SU-DHL-6 (cell line): ENCODE measurements around the gene DDX54.

ENCODE experiments used
- H2AFZ ChIP-seq: fragments of 200-600 bp; sonication (generic); 2 replicates; pipeline ENCODE4 v1.6.1; 2014; ENCODE audit warnings: low read depth, mild to moderate bottlenecking, moderate library complexity, mixed read lengths, antibody characterized with exemption, low read length; ENCODE audit not compliant: severe bottlenecking
- H3F3A ChIP-seq: fragments of 200-600 bp; shearing (Covaris generic); 2 replicates; pipeline ENCODE4 v1.6.0; 2016; ENCODE audit warnings: antibody characterized with exemption, mild to moderate bottlenecking; ENCODE audit not compliant: insufficient read depth
- H3K27ac ChIP-seq: fragments of 200-600 bp; sonication (generic); 2 replicates; pipeline ENCODE4 v1.5.1; 2016; ENCODE audit warnings: low read depth, mild to moderate bottlenecking, low read length, moderate library complexity, mixed read lengths
- H3K27me3 ChIP-seq: fragments of 200-600 bp; sonication (generic), shearing (Covaris generic); 2 replicates; pipeline ENCODE4 v1.6.0; 2014; ENCODE audit warnings: mild to moderate bottlenecking, low read length
- H3K36me3 ChIP-seq: fragments of 200-600 bp; sonication (generic); 2 replicates; pipeline ENCODE4 v1.6.1; 2014; ENCODE audit warnings: mild to moderate bottlenecking, low read length, mixed read lengths
- H3K4me2 ChIP-seq: fragments of 300-600, 200-600 bp; shearing (Covaris generic), sonication (generic); 2 replicates; pipeline ENCODE4 v1.6.0; 2014; ENCODE audit warnings: low read length, low read depth, mild to moderate bottlenecking; ENCODE audit not compliant: poor library complexity, severe bottlenecking
- H3K4me3 ChIP-seq: fragments of 200-600 bp; sonication (generic); 2 replicates; pipeline ENCODE4 v1.5.1; 2014; ENCODE audit warnings: antibody characterized with exemption, low read length, mild to moderate bottlenecking, mixed read lengths; ENCODE audit not compliant: insufficient read depth, poor library complexity, severe bottlenecking
- H3K79me2 ChIP-seq: fragments of 200-600 bp; sonication (generic); 2 replicates; pipeline ENCODE4 v1.6.1; 2014; ENCODE audit warnings: mild to moderate bottlenecking, low read length, moderate library complexity; ENCODE audit not compliant: insufficient read depth
- H3K9ac ChIP-seq: fragments of 200-600 bp; sonication (generic); 2 replicates; pipeline ENCODE4 v1.7.0; 2014; ENCODE audit warnings: mild to moderate bottlenecking, low read length
- H3K9me2 ChIP-seq: fragments of 200-600 bp; sonication (generic); replicated peaks from 2 replicates; pipeline ENCODE4 v1.6.1; 2014; ENCODE audit warnings: low read length; ENCODE audit not compliant: insufficient read depth
- H3K9me3 ChIP-seq: fragments of 200-600 bp; sonication (generic); 2 replicates; pipeline ENCODE4 v1.6.1; 2014; ENCODE audit warnings: low read length, mixed read lengths; ENCODE audit not compliant: insufficient read depth
- H4K20me1 ChIP-seq: fragments of 200-600 bp; sonication (generic); 2 replicates; pipeline ENCODE4 v1.6.1; 2014; ENCODE audit warnings: low read depth, mild to moderate bottlenecking, antibody characterized with exemption, low read length, moderate library complexity, mixed read lengths
- EZH2phosphoT487 ChIP-seq: fragments of 200-600 bp; sonication (generic), shearing (Covaris generic); conservative IDR thresholded peaks from 2 replicates; pipeline ENCODE4 v1.6.1; 2018; ENCODE audit warnings: mild to moderate bottlenecking, antibody characterized with exemption, low read length, moderate library complexity, mixed read lengths
- TF ChIP-seq, protein P1 (sequence below): fragments of 200-600 bp; sonication (generic); IDR thresholded peaks from one replicate; pipeline ENCODE4 v1.5.1; 2017; ENCODE audit warnings: antibody characterized with exemption, mild to moderate bottlenecking, low read length, moderate library complexity; ENCODE audit not compliant: insufficient read depth, poor library complexity, severe bottlenecking

The DDX54 gene

DNA sequence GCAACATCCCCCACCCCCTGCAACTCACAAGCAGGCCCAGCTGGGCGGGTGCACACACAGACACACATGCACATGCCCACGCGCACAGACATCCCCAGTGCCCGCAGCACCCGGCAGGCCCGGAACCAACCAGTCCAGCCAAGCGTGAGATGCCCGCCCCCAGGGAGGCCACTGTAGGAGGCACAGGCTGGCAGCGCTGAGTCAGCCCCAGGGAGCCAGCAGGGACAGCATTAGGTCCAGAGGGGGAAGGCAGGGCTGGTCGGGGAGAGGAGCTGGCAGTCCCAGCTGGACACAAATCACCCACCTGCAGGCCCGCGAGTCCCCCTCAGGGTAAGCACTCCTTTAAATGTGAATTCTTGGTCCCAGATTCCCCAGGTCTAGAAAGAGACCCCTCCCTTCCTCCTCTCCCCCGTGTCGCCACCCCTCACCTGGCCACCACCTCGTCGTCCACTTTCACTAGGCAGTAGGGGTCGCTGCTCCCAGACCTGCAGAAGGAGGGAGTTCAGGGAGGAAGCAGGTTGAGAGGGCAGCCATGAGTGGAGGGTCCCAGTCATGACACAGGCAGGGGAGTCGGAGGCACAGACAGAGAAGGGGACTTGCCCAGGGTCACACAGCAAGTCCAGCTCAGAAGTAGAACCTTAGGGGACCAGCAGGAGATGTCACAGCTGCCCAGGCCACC lies 54.7 kb downstream of the DDX54 start:
- Histone ChIP-seq H3K9me3 (no peaks in the 10 kb centered on the region), H4K20me1 (peaks cover 4% of the 10 kb centered on the region; the same call in 1 of the 2 replicates), H3F3A (peaks cover 28% of the 10 kb centered on the region), H3K4me2 (peak overlapping the region; percentile 66), H3K9ac (peak overlapping the region; percentile 60), H3K27ac (peak overlapping the region; percentile 87), H3K79me2 (peaks cover 54% of the 10 kb centered on the region), H3K36me3 (peaks cover 6% of the 10 kb centered on the region), H2AFZ (no peak overlapping the region), H3K4me3 (peak overlapping the region; percentile 40), H3K9me2 (no peaks in the 10 kb centered on the region), H3K27me3 (no peaks in the 10 kb centered on the region)
- TF ChIP-seq, protein P1, sequence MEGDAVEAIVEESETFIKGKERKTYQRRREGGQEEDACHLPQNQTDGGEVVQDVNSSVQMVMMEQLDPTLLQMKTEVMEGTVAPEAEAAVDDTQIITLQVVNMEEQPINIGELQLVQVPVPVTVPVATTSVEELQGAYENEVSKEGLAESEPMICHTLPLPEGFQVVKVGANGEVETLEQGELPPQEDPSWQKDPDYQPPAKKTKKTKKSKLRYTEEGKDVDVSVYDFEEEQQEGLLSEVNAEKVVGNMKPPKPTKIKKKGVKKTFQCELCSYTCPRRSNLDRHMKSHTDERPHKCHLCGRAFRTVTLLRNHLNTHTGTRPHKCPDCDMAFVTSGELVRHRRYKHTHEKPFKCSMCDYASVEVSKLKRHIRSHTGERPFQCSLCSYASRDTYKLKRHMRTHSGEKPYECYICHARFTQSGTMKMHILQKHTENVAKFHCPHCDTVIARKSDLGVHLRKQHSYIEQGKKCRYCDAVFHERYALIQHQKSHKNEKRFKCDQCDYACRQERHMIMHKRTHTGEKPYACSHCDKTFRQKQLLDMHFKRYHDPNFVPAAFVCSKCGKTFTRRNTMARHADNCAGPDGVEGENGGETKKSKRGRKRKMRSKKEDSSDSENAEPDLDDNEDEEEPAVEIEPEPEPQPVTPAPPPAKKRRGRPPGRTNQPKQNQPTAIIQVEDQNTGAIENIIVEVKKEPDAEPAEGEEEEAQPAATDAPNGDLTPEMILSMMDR, result peak; percentile 40
- no peak for TF ChIP-seq EZH2phosphoT487

DNA sequence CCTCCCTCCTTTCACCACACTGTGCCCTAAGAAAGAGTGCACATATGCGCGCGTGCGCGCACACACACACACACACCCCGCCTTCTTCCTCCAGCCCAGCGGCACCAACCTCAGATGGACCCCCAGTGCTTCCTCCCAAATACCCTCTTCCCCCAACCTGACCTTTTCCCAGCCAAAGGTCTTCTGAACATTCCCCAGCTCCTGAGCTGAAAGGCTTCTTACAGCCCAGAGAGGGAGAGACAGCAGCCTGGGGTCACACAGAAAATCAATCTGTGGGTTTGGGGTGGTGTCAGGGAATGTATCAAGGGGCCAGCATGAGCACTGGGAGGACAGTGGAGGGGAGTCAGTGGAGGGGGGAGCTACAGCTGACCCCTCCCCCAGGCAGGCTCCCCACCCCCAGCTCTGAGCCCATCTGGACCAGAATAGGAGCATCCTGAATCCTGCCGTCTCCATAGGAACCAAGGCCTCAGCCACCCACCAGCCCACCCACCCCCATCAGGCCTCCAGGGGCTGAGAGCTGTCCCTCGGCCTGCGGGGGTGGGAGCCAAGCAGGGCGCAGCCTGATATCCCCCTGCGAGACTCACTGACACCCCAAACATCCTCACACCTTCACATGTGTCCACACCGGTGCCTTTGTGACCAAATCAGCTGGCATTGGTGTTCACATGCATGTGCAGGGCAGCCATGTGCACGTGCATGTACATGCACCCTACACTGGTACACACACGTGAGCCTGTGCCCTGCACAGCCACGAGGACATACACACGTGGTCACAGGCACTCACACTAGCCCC lies 55.4 kb downstream of the DDX54 start:
- H3K4me2 ChIP-seq, result peak overlapping the region; percentile 66

DNA sequence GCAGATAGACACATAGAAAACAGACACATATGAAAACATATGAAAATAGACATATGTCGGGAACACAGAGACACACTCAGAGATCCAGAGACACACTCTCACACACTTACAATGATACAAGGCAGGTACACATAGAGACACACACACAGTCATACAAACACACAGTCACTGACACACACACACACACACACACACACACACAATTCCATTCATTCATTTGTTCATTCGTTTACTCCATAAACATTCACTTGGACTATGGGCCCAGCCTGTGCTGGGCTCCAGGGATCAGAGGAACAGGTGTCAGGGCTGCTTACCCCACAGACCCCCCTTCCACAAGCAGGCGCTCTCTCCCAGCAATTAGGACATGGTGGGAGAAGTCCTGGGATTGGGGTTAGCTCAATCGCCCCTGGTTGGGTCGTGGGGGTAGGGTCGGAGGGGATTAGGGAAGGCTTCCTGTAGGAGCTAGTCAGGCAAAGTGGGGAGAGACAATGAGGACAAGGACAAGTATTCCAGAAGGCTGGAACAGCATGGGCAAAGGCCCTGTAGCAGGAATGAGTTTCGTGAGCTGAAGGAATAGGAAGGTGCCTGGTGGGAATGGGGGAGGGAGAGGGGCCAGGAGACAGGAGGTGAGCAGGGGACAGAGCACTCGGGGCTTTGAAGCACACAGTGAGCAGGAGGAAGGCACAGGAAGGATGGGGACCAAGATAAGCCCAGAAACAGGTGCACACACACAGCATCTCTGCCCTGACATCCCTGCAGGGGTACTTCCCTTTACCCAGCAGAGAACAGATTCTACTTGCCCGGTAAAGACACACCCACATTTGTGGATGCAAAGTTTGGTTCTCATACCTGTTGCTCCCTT lies 56.2 kb downstream of the DDX54 start:
- Histone ChIP-seq H3K9me3 (no peaks in the 10 kb centered on the region), H3K27me3 (no peaks in the 10 kb centered on the region), H3K4me2 (peak overlapping the region; percentile 66), H3K4me3 (no peak overlapping the region), H3F3A (peaks cover 28% of the 10 kb centered on the region), H3K36me3 (peaks cover 22% of the 10 kb centered on the region), H3K27ac (peak overlapping the region; percentile 87), H2AFZ (no peak overlapping the region), H3K9me2 (no peaks in the 10 kb centered on the region), H3K79me2 (peaks cover 41% of the 10 kb centered on the region), H4K20me1 (peaks cover 4% of the 10 kb centered on the region; the same call in 1 of the 2 replicates), H3K9ac (no peak overlapping the region)
- TF ChIP-seq, protein P1, result no peak
- TF ChIP-seq EZH2phosphoT487, result no peak

More for the DNA sequence above, 55.4 kb downstream of the DDX54 start:
- H3K9me2 ChIP-seq, result no peaks in the 10 kb centered on the region
- H3K27ac ChIP-seq, result peak overlapping the region; percentile 87
- TF ChIP-seq EZH2phosphoT487, result no peak
- TF ChIP-seq, protein P1, result no peak
- H3F3A ChIP-seq, result peaks cover 28% of the 10 kb centered on the region
- H4K20me1 ChIP-seq, result peaks cover 4% of the 10 kb centered on the region; the same call in 1 of the 2 replicates
- no peaks in the 10 kb centered on the region for H3K9me3 ChIP-seq
- H3K27me3 ChIP-seq, result no peaks in the 10 kb centered on the region
- H2AFZ ChIP-seq, result no peak overlapping the region
- peaks cover 50% of the 10 kb centered on the region for H3K79me2 ChIP-seq
- H3K4me3 ChIP-seq, result no peak overlapping the region
- H3K36me3 ChIP-seq, result peaks cover 14% of the 10 kb centered on the region
- peak overlapping the region; percentile 36 for H3K9ac ChIP-seq
